Measurements from ENCODE around the gene DCAF11. TPM values are rescaled to one million over a fixed set of nuclear protein-coding genes. Genes with fewer than 3 reads are reported as not detected.

Gene DCAF11
- total RNA-seq, 1 donor from 2014 or later, result 212 TPM

DNA sequence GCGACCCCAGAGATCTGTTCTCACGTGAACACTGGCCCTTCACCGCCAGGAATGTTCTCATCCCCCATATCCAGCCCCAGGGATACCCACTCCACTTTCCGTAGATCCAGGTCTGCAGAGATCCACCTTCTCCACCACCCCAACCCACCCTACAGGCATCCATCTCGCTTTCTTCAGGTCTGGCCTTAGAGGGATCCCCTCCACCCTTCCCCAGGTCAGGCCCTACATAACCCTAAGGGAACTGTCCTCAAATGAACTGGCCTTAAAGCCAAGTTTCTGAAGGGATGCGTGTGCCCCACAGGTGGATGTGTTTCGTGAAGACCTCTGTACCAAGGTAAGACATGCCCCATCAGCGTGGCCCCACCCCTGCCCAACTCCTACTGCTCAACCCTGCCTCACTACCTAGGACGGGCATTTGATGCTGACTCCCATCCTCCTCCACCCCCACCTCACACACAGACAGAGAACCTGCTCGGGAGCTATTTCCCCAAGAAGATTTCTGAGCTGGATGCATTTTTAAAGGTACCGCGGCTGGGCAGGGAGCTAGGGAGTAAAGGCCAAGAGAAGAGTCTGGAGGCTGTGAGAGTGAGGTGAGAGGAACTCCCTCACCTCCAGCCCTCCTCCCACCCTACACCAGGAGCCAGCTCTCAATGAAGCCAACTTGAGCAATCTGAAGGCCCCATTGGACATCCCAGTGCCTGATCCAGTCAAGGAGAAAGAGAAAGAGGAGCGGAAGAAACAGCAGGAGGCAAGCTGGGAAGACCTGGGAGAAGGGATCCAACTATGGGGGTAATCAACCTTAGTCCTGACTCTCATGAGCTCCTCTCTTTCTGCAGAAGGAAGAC lies 22.3 kb downstream of the DCAF11 start:
- ATAC-seq, result no peak
- no peak for DNase-seq (ENCODE audit: low spot score)

DNA sequence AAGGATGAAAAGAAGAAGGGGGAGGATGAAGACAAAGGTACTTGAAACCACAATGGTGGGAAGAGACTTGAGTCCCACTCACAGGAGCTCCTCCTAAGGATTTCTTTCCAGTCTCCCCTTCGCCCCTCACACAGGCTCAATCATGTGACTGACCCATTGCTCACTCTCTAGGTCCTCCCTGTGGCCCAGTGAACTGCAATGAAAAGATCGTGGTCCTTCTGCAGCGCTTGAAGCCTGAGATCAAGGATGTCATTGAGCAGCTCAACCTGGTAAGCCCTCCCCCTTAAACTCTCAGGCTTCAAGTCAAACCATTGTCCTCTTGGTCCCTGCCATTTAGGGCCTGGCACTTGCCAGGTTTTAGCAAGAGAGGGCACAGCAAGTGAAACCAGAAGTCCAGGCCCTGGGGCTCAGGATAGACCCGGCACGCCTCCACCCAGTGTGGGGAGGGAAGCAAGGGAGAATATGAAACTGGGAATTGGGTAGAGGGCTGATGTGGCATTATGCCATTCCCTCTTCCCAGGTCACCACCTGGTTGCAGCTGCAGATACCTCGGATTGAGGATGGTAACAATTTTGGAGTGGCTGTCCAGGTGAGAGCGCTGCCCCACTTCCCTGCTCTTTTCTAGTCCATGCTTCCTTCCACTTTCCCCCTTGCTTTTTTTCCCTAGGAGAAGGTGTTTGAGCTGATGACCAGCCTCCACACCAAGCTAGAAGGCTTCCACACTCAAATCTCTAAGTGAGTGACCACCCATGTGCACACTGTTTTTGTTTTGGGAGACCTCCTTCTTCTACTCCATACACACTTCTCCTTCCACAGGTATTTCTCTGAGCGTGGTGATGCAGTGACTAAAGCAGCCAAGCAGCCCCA lies 23.2 kb downstream of the DCAF11 start:
- no peak for ATAC-seq

DNA sequence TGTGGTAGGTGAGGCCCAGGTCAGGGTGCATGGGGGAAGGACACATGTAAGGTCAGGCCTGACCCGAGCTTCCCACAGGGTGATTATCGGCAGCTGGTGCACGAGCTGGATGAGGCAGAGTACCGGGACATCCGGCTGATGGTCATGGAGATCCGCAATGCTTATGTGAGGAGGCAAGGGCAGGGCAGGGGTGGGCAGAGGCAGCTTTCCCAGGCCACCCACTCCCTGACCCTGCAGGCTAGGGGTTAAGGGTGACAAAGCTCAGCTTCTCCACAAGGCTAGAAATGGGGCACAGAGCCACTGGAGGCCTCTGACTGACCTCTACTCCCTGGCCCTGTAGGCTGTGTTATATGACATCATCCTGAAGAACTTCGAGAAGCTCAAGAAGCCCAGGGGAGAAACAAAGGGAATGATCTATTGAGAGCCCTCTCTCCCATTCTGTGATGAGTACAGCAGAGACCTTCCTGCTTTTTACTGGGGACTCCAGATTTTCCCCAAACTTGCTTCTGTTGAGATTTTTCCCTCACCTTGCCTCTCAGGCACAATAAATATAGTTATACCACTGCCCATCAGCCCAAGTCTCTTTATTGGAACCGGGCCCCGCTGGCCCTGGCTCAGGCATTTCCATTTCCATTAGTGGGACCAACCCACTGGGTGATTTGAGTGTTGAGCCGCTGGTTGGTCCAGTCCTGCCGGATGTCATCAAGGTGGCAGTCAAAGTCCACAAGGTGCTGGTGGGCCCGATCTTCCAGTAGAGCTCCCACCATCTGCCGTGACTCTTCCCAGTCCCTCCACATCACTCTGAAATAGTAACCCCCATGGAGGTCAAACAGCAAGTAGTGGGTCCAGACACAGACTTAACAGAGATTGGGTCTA lies 24.1 kb downstream of the DCAF11 start:
- DNase-seq (ENCODE audit: low spot score) (no peak), ATAC-seq (no peak)

More for the DNA sequence above, 23.2 kb downstream of the DCAF11 start:
- DNase-seq (ENCODE audit: low spot score), result no peak

DNA sequence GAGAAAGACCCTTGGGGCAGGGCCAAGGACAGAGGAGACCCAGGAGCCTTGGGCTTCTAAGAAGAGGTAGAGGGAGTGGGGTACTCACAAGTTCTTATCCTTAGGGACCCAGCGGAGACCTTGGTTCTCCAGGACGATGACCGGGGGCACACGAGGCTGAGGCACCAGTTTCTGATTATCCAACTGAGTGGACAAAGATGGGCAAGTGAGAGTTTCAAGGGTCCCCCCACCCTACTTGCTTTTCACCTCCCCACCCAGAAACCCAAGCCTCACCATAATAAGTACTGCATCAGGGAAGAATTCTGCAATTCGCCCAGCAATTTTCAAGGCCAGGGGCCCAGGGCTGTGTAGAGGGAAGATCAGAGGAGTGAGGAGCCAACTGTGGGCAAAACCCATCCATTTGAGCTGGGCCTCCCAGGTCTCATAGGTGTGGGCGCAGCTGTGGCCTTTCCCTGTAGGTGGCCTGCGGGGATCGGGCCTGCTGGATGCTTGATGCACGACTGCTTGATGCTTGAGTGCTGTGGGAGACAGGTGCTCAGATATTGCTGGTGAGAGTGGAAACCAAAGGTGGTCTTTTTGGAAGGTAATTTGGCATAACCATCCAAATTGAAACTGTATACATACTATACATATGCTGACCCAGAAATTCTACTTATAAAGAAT lies 24.8 kb downstream of the DCAF11 start:
- ATAC-seq (no peak), DNase-seq (ENCODE audit: low spot score) (no peak)

DNA sequence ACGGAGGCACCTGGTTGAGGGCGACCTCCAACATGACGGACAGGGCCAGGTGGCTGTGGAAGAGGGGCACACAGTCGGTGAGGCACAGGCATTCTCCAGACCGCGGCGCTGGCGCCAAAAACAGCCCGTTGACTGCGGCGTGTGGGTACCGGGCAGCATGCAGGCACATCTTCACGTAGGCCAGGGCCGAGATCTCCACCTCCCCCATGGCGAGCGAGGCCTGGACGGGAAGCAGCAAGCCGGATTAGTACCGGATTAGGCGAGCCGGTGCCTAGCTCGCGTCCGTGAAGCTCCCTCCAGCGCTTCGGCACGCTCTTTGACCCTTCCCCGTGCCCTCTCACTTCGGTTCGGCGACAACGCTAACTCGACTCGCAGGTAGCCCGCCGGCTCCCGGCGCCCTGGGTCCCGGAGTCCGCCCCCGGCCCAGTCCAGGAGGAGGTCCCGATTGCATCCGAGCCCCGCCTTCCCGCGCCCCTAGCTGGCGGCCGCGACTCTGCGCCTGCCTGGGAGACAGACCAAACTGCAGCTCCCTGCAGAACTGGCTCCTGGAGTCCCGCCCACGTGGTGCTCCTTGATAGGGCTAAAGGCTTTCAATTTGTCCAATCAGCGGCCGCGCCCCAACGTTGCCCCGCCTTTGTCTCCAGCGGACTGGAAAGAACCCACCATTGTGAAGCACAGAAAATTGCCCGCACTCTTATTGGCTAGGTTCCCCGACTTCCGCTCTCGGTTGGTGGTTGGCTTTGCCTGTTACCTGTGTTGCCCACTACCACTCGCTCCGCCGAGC lies 26.7 kb downstream of the DCAF11 start, which contains the start of gene EMC9:
Gene EMC9, minus strand, starts transcription at position 495 of the 784 bp plus-strand sequence. Its CDS starts 287 bp downstream, at position 208.
- DNase-seq (ENCODE audit: low spot score) (peak; percentile 100), ATAC-seq (peak; percentile 86)

DNA sequence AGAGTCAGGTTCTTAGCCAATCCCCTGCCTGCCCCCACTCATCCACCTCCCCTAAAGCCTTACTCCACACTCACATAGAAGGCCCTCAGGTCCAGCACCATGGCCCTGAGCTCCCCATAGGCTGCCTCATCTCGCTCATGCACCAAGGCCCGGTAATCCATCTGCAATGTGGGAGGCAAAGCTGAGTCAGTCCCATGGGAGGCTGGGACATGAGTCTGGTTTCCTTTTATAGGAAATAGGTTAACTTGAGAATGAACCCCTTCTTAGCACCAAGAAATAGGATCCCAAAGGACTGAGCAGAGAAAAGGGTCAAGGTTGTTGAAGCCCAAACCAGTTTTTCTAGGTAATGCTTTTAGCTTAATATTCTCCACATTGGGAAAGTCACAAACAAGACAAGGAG lies 28.9 kb downstream of the DCAF11 start:
- DNase-seq (ENCODE audit: low spot score), result no peak
- no peak for ATAC-seq

DNA sequence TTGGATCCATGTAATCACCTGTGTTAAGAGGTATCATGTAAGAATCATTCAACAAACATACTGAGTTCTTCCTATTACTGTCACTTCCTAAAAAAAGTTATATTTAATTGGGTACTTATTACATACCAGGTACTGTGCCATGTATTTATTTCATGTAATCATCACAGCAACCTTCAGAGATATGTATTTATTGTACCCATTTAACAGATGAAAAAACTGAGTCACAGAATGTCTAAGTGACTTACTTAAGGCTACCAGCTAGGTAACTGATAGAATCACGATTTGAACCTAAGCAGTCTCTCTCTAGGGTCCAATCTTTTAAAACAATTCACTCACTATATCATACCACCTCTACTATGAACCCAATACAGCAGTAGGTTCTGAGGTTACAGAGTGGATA lies 29.9 kb downstream of the DCAF11 start:
- no peak for DNase-seq (ENCODE audit: low spot score)
- no peak for ATAC-seq

DNA sequence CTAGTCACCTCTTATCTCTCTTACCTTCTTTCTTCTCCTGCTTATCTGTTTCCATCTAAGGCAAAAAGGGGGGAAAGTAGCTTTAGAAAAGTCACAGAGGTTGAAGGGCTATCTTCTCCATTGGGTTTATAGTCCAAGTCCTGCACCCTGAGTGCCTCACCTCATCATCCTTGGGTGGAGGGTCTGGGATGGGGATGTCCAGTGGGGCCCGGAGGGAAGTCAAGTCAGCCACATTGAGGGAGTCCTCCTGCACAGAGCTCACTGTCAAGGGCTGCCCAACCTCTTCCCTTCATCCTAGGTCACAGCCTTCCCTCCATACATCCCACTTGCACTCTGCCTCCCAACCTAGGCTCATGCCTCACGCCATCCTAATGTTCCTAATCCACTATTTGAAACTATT lies 30.6 kb downstream of the DCAF11 start:
- no peak for DNase-seq (ENCODE audit: low spot score)
- ATAC-seq, result no peak

DNA sequence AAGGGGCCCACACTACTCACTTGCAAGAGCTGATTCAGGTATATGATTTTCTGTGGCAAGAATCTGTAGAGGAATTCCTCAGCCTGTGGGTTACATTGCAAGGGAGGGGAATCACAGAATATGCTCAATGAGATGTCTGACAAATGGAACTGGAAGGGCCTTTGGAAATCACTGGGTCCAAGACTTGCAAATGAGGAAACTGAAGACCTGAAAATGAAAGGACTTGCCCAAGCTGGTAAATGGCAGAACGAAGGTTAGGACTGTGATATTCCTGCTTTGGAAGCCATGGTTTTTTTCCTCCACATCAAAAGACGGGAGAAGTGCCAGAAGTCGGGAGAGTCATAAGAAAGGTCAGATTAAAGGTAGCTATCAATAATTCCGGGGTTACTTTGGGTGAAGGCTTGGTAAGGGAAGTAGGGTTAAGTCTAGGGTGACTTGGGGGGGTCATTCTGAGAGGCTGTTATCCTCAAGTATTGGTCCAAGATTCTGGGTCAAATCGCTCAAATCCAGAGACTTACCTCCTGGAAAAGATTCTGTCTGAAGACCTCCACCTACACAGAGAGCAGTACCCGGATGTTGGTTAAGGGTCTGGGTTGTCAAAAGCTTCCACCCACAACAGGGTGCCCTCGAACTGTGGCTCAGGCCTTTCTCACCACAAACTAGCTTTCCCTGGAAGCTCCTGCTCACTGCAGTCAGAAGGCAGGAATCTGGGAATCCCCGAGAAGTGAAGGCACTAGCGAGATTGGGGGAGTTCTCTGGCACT lies 31.3 kb downstream of the DCAF11 start:
- DNase-seq (ENCODE audit: low spot score) (no peak), ATAC-seq (no peak)

DNA sequence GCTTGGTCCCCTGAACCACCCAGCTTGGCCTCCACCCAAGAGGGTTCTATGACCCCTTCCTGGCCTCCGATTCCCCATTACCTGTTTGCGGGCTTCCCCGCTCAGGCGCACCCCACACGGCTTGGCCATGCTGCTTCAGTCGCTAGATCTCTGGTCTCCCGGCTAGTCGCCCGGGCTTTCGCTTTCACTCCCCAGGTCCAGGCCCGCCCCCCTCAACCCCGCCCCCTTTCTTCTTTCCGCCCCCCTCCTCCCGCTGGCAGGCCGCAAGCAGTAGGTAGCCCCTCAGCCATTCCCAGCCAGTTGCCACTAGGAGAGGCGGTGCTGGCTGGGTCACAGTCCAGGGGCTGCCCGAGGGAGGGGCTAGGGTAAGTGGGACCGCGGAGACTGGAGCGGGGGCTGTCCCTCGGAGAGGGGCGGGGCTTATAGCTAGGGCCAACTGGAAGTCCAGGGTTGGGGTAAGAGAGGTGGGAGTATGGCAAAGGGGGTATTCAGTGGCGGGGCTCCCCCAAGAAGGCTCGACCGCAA lies 31.9 kb downstream of the DCAF11 start, which contains the start of gene PSME2:
Gene PSME2, minus strand, starts transcription at position 158 of the 525 bp plus-strand sequence. Its CDS starts 29 bp downstream, at position 129.
- DNase-seq (ENCODE audit: low spot score) (peak; percentile 99), ATAC-seq (peak; percentile 83)

DNA sequence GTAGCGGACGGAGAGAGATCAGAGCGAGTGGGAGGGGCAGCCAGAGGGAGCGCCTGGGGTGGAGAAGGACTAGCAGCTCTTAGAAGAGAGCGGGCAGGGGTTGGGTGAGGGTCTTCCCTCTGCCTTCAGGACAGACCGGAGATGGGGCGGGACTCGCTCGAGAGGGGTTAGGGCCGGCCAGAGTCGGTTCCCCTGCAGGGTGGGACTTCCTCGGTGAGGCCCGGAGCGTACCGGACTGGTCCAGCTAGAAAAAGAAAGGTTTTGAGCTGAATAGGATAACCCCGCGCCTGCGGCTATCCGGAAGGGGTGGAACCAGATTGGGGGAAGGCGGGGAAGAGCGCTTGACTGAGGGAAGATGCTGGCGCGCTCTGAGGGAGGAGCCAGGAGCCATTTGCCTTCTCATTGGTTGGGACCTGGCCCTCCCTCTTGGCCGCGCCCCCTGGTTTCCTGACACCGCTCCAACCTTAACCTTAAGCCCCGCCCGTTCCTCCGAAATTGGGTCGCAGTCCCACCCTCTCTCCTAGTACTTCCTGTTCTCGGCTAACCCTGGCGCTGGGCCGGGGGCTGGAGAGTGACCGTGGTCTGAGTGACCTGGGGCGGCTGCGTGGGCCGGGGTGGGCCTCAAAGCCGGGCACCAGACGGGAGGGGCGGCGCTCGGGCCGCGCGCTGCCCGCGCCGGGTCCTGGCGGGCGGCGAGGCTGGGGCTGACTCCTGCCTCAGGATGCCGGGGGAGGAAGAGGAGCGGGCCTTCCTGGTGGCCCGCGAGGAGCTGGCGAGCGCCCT lies 32.6 kb downstream of the DCAF11 start, which contains the start of gene RNF31:
Gene RNF31, plus strand, starts transcription at position 521 of the 783 bp plus-strand sequence. Its CDS starts 201 bp downstream, at position 722.
- peak; percentile 87 for ATAC-seq

DNA sequence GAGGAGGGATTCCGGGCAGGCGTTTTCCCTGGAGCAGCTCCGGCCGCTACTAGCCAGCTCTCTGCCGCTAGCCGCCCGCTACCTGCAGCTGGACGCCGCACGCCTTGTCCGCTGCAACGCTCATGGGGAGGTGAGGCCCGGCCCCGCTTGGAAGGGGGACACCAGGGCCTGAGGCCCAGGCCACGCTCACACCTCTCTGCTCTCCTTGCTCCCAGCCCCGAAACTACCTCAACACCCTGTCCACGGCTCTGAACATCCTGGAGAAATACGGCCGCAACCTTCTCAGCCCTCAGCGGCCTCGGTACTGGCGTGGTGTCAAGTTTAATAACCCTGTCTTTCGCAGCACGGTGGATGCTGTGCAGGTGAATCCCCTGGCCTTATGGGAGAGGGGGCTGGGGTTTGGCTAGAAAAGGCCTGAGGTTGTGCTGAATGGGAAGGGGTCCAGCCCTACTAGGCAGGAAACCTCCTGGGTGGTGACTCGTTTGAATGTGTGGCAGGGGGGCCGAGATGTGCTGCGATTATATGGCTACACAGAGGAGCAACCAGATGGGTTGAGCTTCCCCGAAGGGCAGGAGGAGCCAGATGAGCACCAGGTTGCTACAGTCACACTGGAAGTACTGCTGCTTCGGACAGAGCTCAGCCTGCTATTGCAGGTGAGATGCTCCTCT lies 33.3 kb downstream of the DCAF11 start:
- peak; percentile 0 for ATAC-seq
- no peak for DNase-seq (ENCODE audit: low spot score)

More for the DNA sequence above, 32.6 kb downstream of the DCAF11 start, which contains the start of gene RNF31:
- peak; percentile 98 for DNase-seq (ENCODE audit: low spot score)

DNA sequence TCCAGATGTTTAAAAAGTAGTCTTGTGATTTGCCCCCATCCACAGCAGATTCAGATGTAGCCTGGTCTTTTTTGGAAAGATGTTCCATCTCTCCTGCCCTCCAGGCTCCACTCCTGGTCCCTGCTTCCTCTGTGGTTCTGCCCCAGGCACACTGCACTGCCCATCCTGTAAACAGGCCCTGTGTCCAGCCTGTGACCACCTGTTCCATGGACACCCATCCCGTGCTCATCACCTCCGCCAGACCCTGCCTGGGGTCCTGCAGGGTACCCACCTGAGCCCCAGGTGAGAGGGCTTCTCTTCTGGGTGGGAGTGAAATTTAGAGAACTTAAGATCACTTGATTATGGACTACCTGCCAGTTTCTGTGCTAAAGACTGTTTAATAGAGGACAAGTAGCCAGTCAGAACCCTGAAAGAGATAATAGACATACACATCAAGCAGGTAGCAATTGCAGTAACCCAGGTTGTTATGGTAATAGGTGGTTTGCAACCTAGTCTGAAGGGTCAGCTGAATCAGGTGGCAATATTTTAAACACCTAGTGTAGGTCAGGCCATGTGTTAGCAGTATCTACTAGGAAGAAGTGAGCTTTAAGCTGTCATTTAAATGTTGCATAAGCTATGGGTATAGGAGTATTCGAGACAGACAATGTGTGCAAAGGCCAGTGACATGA lies 34.9 kb downstream of the DCAF11 start:
- DNase-seq (ENCODE audit: low spot score), result no peak
- no peak for ATAC-seq

DNA sequence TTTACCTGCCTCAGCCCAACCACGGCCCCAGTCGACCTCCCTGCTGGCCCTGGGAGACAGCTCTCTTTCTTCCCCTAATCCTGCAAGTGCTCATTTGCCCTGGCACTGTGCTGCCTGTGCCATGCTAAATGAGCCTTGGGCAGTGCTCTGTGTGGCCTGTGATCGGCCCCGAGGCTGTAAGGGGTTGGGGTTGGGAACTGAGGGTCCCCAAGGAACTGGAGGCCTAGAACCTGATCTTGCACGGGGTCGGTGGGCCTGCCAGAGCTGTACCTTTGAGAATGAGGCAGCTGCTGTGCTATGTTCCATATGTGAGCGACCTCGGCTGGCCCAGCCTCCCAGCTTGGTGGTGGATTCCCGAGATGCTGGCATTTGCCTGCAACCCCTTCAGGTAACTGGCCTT lies 35.5 kb downstream of the DCAF11 start:
- DNase-seq (ENCODE audit: low spot score) (no peak), ATAC-seq (no peak)

DNA sequence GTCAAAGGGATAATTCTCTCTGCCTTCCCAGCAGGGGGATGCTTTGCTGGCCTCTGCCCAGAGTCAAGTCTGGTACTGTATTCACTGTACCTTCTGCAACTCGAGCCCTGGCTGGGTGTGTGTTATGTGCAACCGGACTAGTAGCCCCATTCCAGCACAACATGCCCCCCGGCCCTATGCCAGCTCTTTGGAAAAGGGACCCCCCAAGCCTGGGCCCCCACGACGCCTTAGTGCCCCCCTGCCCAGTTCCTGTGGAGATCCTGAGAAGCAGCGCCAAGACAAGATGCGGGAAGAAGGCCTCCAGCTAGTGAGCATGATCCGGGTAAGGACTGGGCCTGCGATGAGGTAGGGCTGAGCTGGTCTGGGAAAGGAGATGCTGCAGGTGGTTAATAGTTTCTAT lies 36.0 kb downstream of the DCAF11 start:
- ATAC-seq (no peak), DNase-seq (ENCODE audit: low spot score) (no peak)

DNA sequence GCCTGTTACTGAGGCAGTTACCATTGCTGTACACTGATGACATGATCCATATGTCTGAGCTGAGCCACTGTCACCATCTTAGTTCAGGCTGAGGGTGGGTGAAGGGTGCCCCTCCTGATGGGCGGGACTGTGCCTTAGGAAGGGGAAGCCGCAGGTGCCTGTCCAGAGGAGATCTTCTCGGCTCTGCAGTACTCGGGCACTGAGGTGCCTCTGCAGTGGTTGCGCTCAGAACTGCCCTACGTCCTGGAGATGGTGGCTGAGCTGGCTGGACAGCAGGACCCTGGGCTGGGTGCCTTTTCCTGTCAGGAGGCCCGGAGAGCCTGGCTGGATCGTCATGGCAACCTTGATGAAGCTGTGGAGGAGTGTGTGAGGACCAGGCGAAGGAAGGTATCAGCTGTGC lies 36.4 kb downstream of the DCAF11 start:
- no peak for ATAC-seq
- DNase-seq (ENCODE audit: low spot score), result no peak

All from left lobe of liver (tissue), 2 donors.